Right lobe of liver (tissue), 6 donors: Measurements from ENCODE around the gene APCDD1L. TPM values are rescaled to one million over a fixed set of nuclear protein-coding genes. Genes with fewer than 3 reads are reported as not detected.

ENCODE experiments used
- ATAC-seq, 4 donors: fragments of 200-7000 bp; cut with Tn5 transposase; one replicate each; pipeline ENCODE4 v1.9.1; 2020; ENCODE audit warnings: mild to moderate bottlenecking in 4 of 4, moderate library complexity in 4 of 4
- DNase-seq, 3 donors: peaks; one replicate each; pipeline ENCODE4 v3.0.0-alpha.2; 2020
- H3K27ac ChIP-seq, 3 donors: fragments of 200-600 bp; one replicate each; pipeline ENCODE4 v1.8.0; 2022
- H3K27me3 ChIP-seq, 2 donors: fragments of 200-600 bp; one replicate each; pipeline ENCODE4 v1.8.0; 2022
- H3K36me3 ChIP-seq, 4 donors: fragments of 200-600 bp; sonication (generic) in 1 of 4; one replicate each; pipeline versions ENCODE4 v1.5.1 to v1.8.0; 2017 to 2022; ENCODE audit warnings: control low read depth in 1 of 4
- H3K4me1 ChIP-seq, 4 donors: fragments of 200-600 bp; sonication (generic) in 1 of 4; one replicate each; pipeline versions ENCODE4 v1.5.1 to v1.8.0; 2017 to 2022; ENCODE audit warnings: control low read depth in 1 of 4
- H3K4me3 ChIP-seq, 3 donors: fragments of 200-600 bp; one replicate each; pipeline ENCODE4 v1.8.0; 2022
- H3K9me3 ChIP-seq, 4 donors: fragments of 200-600 bp; sonication (generic) in 1 of 4; one replicate each; pipeline versions ENCODE4 v1.5.1 to v1.8.0; 2017 to 2022; ENCODE audit warnings: control low read depth in 1 of 4
- CTCF ChIP-seq, 4 donors: fragments of 200-600 bp in 3 of 4; fragments of 450-650 bp in 1 of 4; IDR thresholded peaks; one replicate each; pipeline versions ENCODE4 v1.5.1 to v1.8.0; 2016 to 2022; ENCODE audit warnings: antibody characterized with exemption in 4 of 4, mild to moderate bottlenecking in 2 of 4
- POLR2A ChIP-seq: fragments of 450-650 bp; IDR thresholded peaks from one replicate; pipeline ENCODE4 v1.6.1; 2017; ENCODE audit warnings: antibody characterized with exemption, mild to moderate bottlenecking
- WGBS: methylation state at CpG from one replicate; pipeline ENCODE4 v1.1.6; 2018; ENCODE audit warnings: low coverage, low lambda C conversion rate; ENCODE audit not compliant: insufficient coverage; ENCODE audit errors: missing lambda C conversion rate; 5-methylcytosine and 5-hydroxymethylcytosine counted together
- intact Hi-C, 2 donors: fragments of 100-400 bp; cut with DNase I; formaldehyde crosslinking; loops; one replicate each; pipeline versions ENCODE4 v1.11.2 to v1.14.1; 2022
- total RNA-seq, 6 experiments: library from RNA; depleted of rRNA in 2 of 6; stranded (reverse); fragments of >200 nt in 2 of 6; fragmentation: NEBNext Ultra II Directional in 3 of 6; extraction: Animal tissue kit (Norgen Biotek cat#: 25700) in 3 of 6; gene quantifications; one replicate each; pipeline versions ENCODE4 v1.1.0 to v1.2.4, GENCODE V29; 2016 to 2023
- donor health status: DM: no; HTN: yes; CAD: no.
- donor health status: DM: no; HTN: no; CAD: no.
- donor health status: DM: no; HTN: no; CAD: no.
- donor health status: DM: no; HTN: yes; CAD: no.
- donor health status: DM: no; HTN: yes; CAD: no.

Gene APCDD1L
- total RNA-seq, 6 experiments from 2014 or later: 0.04 TPM; not detected in 5

- intact Hi-C loops: no loop called here
- WGBS: 58% methylated on average over 7 of the region's 7 CpGs
- no peaks in the 10 kb centered on the region for H3K9me3 ChIP-seq
- H3K27me3 ChIP-seq: no peaks in the 10 kb centered on the region
- no peak for DNase-seq
- ATAC-seq: no peak
- no peak overlapping the region for H3K27ac ChIP-seq
- no peaks in the 10 kb centered on the region for H3K4me1 ChIP-seq
- H3K36me3 ChIP-seq: no peaks in the 10 kb centered on the region
- no peak overlapping the region for H3K4me3 ChIP-seq
- TF ChIP-seq POLR2A (no peak), CTCF (IDR thresholded peaks at IDR 0.05) (no peak)
These were observed 23.0 kb downstream of the APCDD1L start for GRCh38 chr20:58492074-58492718.

DNA sequence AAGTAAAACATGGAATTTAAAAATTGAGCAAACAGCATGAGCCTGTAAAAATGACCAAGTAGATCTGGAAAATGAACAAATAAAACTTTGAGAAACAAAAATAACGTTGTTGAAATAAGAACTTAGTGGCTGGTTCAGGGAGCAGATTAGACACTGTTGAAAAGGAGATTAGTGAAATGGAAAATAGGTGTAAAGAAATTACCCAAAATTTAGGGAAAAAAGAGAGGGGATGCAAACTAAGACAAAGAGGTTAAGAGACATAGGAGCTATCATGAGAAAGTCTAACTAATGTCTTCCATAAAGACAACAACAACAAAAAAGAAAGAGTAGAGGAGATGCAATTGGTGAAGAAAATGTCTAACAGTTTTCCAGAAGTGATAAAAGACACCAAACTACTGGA, 29.0 kb downstream of the APCDD1L start:
- Histone ChIP-seq H3K27ac (no peak overlapping the region), H3K4me3 (no peak overlapping the region), H3K27me3 (no peaks in the 10 kb centered on the region), H3K36me3 (no peaks in the 10 kb centered on the region), H3K4me1 (no peaks in the 10 kb centered on the region), H3K9me3 (peaks cover 0 to 6% (median 0%) of the 10 kb centered on the region in 4 donors)
- no peak for ATAC-seq
- intact Hi-C loops: loop anchor here in 1 of 2 donors (10.0 kb wide), 1 partner anchor 369 kb away; the partner anchor contains the start of genes GNAS and GNAS-AS1
- no peak for DNase-seq
- no peak for TF ChIP-seq CTCF (IDR thresholded peaks at IDR 0.05)
- TF ChIP-seq POLR2A: no peak
- WGBS: 19% methylated on average over 1 of the region's 1 CpG

- DNase-seq: no peak
- Histone ChIP-seq H3K9me3 (peaks cover 0 to 6% (median 0%) of the 10 kb centered on the region in 4 donors), H3K27me3 (no peaks in the 10 kb centered on the region), H3K4me3 (no peak overlapping the region), H3K36me3 (no peaks in the 10 kb centered on the region), H3K4me1 (no peaks in the 10 kb centered on the region), H3K27ac (no peak overlapping the region)
- intact Hi-C loops: loop anchor here in 1 of 2 donors (10.0 kb wide), 1 partner anchor 369 kb away; the partner anchor contains the start of genes GNAS and GNAS-AS1
- 87% methylated on average over 3 of the region's 3 CpGs for WGBS
- ATAC-seq: no peak
- TF ChIP-seq POLR2A (no peak), CTCF (IDR thresholded peaks at IDR 0.05) (no peak)
These were observed 29.8 kb downstream of the APCDD1L start for GRCh38 chr20:58485393-58485792.

GRCh38 chr20:58483470-58483869, 31.7 kb downstream of the APCDD1L start:
- WGBS: 88% methylated on average over 6 of the region's 6 CpGs
- TF ChIP-seq POLR2A: no peak
- no peak for TF ChIP-seq CTCF (IDR thresholded peaks at IDR 0.05)
- no peaks in the 10 kb centered on the region for H3K27me3 ChIP-seq
- intact Hi-C loops: loop anchor here in 1 of 2 donors (10.0 kb wide), 1 partner anchor 371 kb away; the partner anchor contains the start of genes GNAS and GNAS-AS1
- ATAC-seq (no peak), DNase-seq (no peak)
- no peak overlapping the region for H3K27ac ChIP-seq
- no peak overlapping the region for H3K4me3 ChIP-seq
- no peaks in the 10 kb centered on the region for H3K4me1 ChIP-seq
- no peaks in the 10 kb centered on the region for H3K36me3 ChIP-seq
- peaks cover 0 to 6% (median 0%) of the 10 kb centered on the region in 4 donors for H3K9me3 ChIP-seq
